T-helper 1 cell treated with Interleukin-12 subunit alpha and Interleukin-12 subunit beta and Interleukin-4 antibody, amounts not matched to agents 30 μg/mL and 1 μg/mL, for 36 hours (primary cell): ENCODE data around the gene CASKIN2.
A peak's percentile ranks its signal among the peaks of the same experiment; 100 is the strongest.
"Not testable (repeated sequence)": the region's sequence is repeated elsewhere in the genome, so short reads cannot be mapped to it uniquely, and the experiment has no call there.

Experiments used
- H3K27ac Mint-ChIP-seq: one replicate; pipeline ENCODE4 v1.8.0; 2021; ENCODE audit warnings: mild to moderate bottlenecking, mixed read lengths
- H3K27me3 Mint-ChIP-seq: one replicate; pipeline ENCODE4 v1.8.0; 2021; ENCODE audit warnings: low read depth, mixed read lengths
- H3K36me3 Mint-ChIP-seq: one replicate; pipeline ENCODE4 v1.8.0; 2021; ENCODE audit warnings: low read depth, mixed read lengths
- H3K4me1 Mint-ChIP-seq: one replicate; pipeline ENCODE4 v1.8.0; 2021; ENCODE audit warnings: low read depth, mixed read lengths
- H3K4me3 Mint-ChIP-seq: one replicate; pipeline ENCODE4 v1.8.0; 2021; ENCODE audit warnings: mild to moderate bottlenecking, moderate library complexity, mixed read lengths
- H3K9me3 Mint-ChIP-seq: one replicate; pipeline ENCODE4 v1.8.0; 2021; ENCODE audit warnings: mixed read lengths

The CASKIN2 gene

GRCh38 chr17:75471207-75471606 lies 44.1 kb downstream of the CASKIN2 start:
- H3K27ac Mint-ChIP-seq, result no peak overlapping the region
- no peak overlapping the region for H3K4me3 Mint-ChIP-seq
- no peaks in the 10 kb centered on the region for H3K4me1 Mint-ChIP-seq
- peaks cover 12% of the 10 kb centered on the region for H3K36me3 Mint-ChIP-seq
- no peaks in the 10 kb centered on the region for H3K27me3 Mint-ChIP-seq
- H3K9me3 Mint-ChIP-seq, result no peaks in the 10 kb centered on the region

GRCh38 chr17:75468779-75469373 lies 46.5 kb downstream of the CASKIN2 start:
- Mint-ChIP-seq H3K27ac (no peak overlapping the region), H3K9me3 (no peaks in the 10 kb centered on the region), H3K27me3 (no peaks in the 10 kb centered on the region), H3K4me1 (no peaks in the 10 kb centered on the region), H3K36me3 (peaks cover 13% of the 10 kb centered on the region), H3K4me3 (no peak overlapping the region)

- H3K27me3 Mint-ChIP-seq, result no peaks in the 10 kb centered on the region
- no peak overlapping the region for H3K27ac Mint-ChIP-seq
- H3K4me3 Mint-ChIP-seq, result no peak overlapping the region
- no peaks in the 10 kb centered on the region for H3K9me3 Mint-ChIP-seq
- peaks cover 9% of the 10 kb centered on the region for H3K36me3 Mint-ChIP-seq
- no peaks in the 10 kb centered on the region for H3K4me1 Mint-ChIP-seq
Observed at GRCh38 chr17:75468291-75468754, 47.0 kb downstream of the CASKIN2 start.

GRCh38 chr17:75465039-75465438 lies 50.3 kb downstream of the CASKIN2 start:
- no peak overlapping the region for H3K27ac Mint-ChIP-seq
- peaks cover 4% of the 10 kb centered on the region for H3K36me3 Mint-ChIP-seq
- no peaks in the 10 kb centered on the region for H3K27me3 Mint-ChIP-seq
- H3K9me3 Mint-ChIP-seq, result no peaks in the 10 kb centered on the region
- no peak overlapping the region for H3K4me3 Mint-ChIP-seq
- H3K4me1 Mint-ChIP-seq, result peaks cover 2% of the 10 kb centered on the region

- Mint-ChIP-seq H3K4me3 (no peak overlapping the region), H3K9me3 (no peaks in the 10 kb centered on the region), H3K27me3 (no peaks in the 10 kb centered on the region), H3K27ac (no peak overlapping the region), H3K36me3 (peaks cover 4% of the 10 kb centered on the region), H3K4me1 (peaks cover 6% of the 10 kb centered on the region)
Observed at GRCh38 chr17:75463603-75464002, 51.7 kb downstream of the CASKIN2 start.

GRCh38 chr17:75460295-75460694 lies 55.0 kb downstream of the CASKIN2 start:
- no peaks in the 10 kb centered on the region for H3K9me3 Mint-ChIP-seq
- peaks cover 25% of the 10 kb centered on the region for H3K4me1 Mint-ChIP-seq
- peaks cover 4% of the 10 kb centered on the region for H3K36me3 Mint-ChIP-seq
- H3K27ac Mint-ChIP-seq, result no peak overlapping the region
- H3K4me3 Mint-ChIP-seq, result no peak overlapping the region
- H3K27me3 Mint-ChIP-seq, result no peaks in the 10 kb centered on the region

- Mint-ChIP-seq H3K9me3 (no peaks in the 10 kb centered on the region), H3K4me3 (no peak overlapping the region), H3K27ac (no peak overlapping the region), H3K27me3 (no peaks in the 10 kb centered on the region), H3K4me1 (peaks cover 25% of the 10 kb centered on the region), H3K36me3 (peaks cover 4% of the 10 kb centered on the region)
Observed at GRCh38 chr17:75459590-75460267, 55.6 kb downstream of the CASKIN2 start.

- Mint-ChIP-seq H3K9me3 (no peaks in the 10 kb centered on the region), H3K27me3 (no peaks in the 10 kb centered on the region), H3K27ac (no peak overlapping the region), H3K4me3 (no peak overlapping the region), H3K36me3 (peaks cover 2% of the 10 kb centered on the region), H3K4me1 (peaks cover 28% of the 10 kb centered on the region)
Observed at GRCh38 chr17:75459246-75459589, 56.1 kb downstream of the CASKIN2 start.

GRCh38 chr17:75457047-75457654 lies 58.2 kb downstream of the CASKIN2 start:
- Mint-ChIP-seq H3K4me1 (peaks cover 33% of the 10 kb centered on the region), H3K27me3 (no peaks in the 10 kb centered on the region), H3K36me3 (peaks cover 2% of the 10 kb centered on the region), H3K9me3 (no peaks in the 10 kb centered on the region), H3K27ac (peak overlapping the region; percentile 81), H3K4me3 (peak overlapping the region; percentile 92)

- H3K9me3 Mint-ChIP-seq, result no peaks in the 10 kb centered on the region
Observed at GRCh38 chr17:75456417-75457046, 58.8 kb downstream of the CASKIN2 start, which contains the start of gene TMEM94. TSS of gene TMEM94 (plus strand) at chr17:75456635. CDS start at chr17:75471906, 15,271 bp downstream.

GRCh38 chr17:75456039-75456416 lies 59.3 kb downstream of the CASKIN2 start:
- Mint-ChIP-seq H3K4me1 (peaks cover 33% of the 10 kb centered on the region), H3K36me3 (peaks cover 2% of the 10 kb centered on the region), H3K9me3 (no peaks in the 10 kb centered on the region), H3K4me3 (peak overlapping the region; percentile 92), H3K27me3 (no peaks in the 10 kb centered on the region), H3K27ac (peak overlapping the region; percentile 89)

More at GRCh38 chr17:75456417-75457046, 58.8 kb downstream of the CASKIN2 start, which contains the start of gene TMEM94:
- Mint-ChIP-seq H3K4me3 (peak within 1 kb of the TSS; percentile 92), H3K27ac (peak within 1 kb of the TSS; percentile 89), H3K4me1 (peaks cover 33% of the 10 kb centered on the region), H3K27me3 (no peaks in the 10 kb centered on the region), H3K36me3 (peaks cover 2% of the 10 kb centered on the region)

- not testable (repeated sequence) for H3K4me3 Mint-ChIP-seq, H3K36me3 Mint-ChIP-seq, H3K27me3 Mint-ChIP-seq, H3K27ac Mint-ChIP-seq, H3K9me3 Mint-ChIP-seq
- peaks cover 28% of the 10 kb centered on the region for H3K4me1 Mint-ChIP-seq
Observed at GRCh38 chr17:75454672-75455071, 60.7 kb downstream of the CASKIN2 start.

GRCh38 chr17:75454193-75454592 lies 61.1 kb downstream of the CASKIN2 start:
- Mint-ChIP-seq H3K9me3 (no peaks in the 10 kb centered on the region), H3K4me3 (no peak overlapping the region), H3K36me3 (peaks cover 2% of the 10 kb centered on the region), H3K27me3 (no peaks in the 10 kb centered on the region), H3K27ac (no peak overlapping the region), H3K4me1 (peaks cover 28% of the 10 kb centered on the region)

- Mint-ChIP-seq H3K36me3 (no peaks in the 10 kb centered on the region), H3K9me3 (no peaks in the 10 kb centered on the region), H3K27me3 (no peaks in the 10 kb centered on the region), H3K4me3 (no peak overlapping the region), H3K4me1 (peaks cover 8% of the 10 kb centered on the region), H3K27ac (no peak overlapping the region)
Observed at GRCh38 chr17:75450270-75450669, 65.1 kb downstream of the CASKIN2 start.
